Smooth muscle cell (in vitro differentiated cells): Measurements from ENCODE around the gene UGT1A1. TPM values are rescaled to one million over a fixed set of nuclear protein-coding genes. Genes with fewer than 3 reads are reported as not detected.

Source experiments
- DNase-seq: peaks from one replicate; lab custom pipeline; 2025; ENCODE audit not compliant: unreplicated experiment; lab: John Stamatoyannopoulos, UW
- H2AFZ ChIP-seq: fragments of 200-600 bp; sonication (generic); 2 replicates; pipeline ENCODE4 v1.6.0; 2016; ENCODE audit warnings: antibody characterized with exemption, low read depth, mild to moderate bottlenecking
- H3F3A ChIP-seq: fragments of 200-600 bp; sonication (generic); 2 replicates; pipeline ENCODE4 v1.6.0; 2017; ENCODE audit warnings: antibody characterized with exemption, low read depth
- H3K27ac ChIP-seq: fragments of 200-600 bp; sonication (generic); 2 replicates; pipeline ENCODE4 v1.5.1; 2016; ENCODE audit warnings: low read depth, mild to moderate bottlenecking
- H3K27me3 ChIP-seq: fragments of 200-600 bp; sonication (generic); 2 replicates; pipeline ENCODE4 v1.6.1; 2016; ENCODE audit warnings: low read depth, mild to moderate bottlenecking
- H3K36me3 ChIP-seq: fragments of 200-600 bp; sonication (generic); 2 replicates; pipeline ENCODE4 v1.5.1; 2016; ENCODE audit warnings: low read depth
- H3K4me1 ChIP-seq: fragments of 200-600 bp; sonication (generic); 2 replicates; pipeline ENCODE4 v1.5.1; 2016; ENCODE audit warnings: low read depth
- H3K4me2 ChIP-seq: fragments of 200-600 bp; sonication (generic); 2 replicates; pipeline ENCODE4 v1.6.0; 2016; ENCODE audit warnings: mild to moderate bottlenecking
- H3K4me3 ChIP-seq: fragments of 200-600 bp; sonication (generic); 2 replicates; pipeline ENCODE4 v1.5.1; 2016; ENCODE audit warnings: mild to moderate bottlenecking
- H3K79me2 ChIP-seq: fragments of 200-600 bp; sonication (generic); 2 replicates; pipeline ENCODE4 v1.6.0; 2016; ENCODE audit warnings: low read depth, mild to moderate bottlenecking
- H3K9ac ChIP-seq: fragments of 200-600 bp; sonication (generic); 2 replicates; pipeline ENCODE4 v1.6.0; 2016; ENCODE audit warnings: low read depth
- H3K9me3 ChIP-seq: fragments of 200-600 bp; sonication (generic); replicated peaks from 2 replicates; pipeline ENCODE4 v1.5.1; 2016; ENCODE audit warnings: low read depth
- H4K20me1 ChIP-seq: fragments of 200-600 bp; sonication (generic); 2 replicates; pipeline ENCODE4 v1.6.0; 2016; ENCODE audit warnings: low read depth
- WGBS: methylation state at CpG from one replicate; pipeline ENCODE4 v1.1.7; 2016; ENCODE audit warnings: low lambda C conversion rate; 5-methylcytosine and 5-hydroxymethylcytosine counted together
- polyA plus RNA-seq: library from polyadenylated mRNA; unstranded; fragments of >200 nt; fragmentation: Nextera tagmentation; extraction: Ambion mirVana; gene quantifications from 2 replicates; pipeline ENCODE4 v1.2.1, GENCODE V29; 2016
- total RNA-seq: library from RNA; depleted of rRNA; stranded (reverse); fragments of >200 nt; gene quantifications from 2 replicates; pipeline ENCODE4 v1.2.3, GENCODE V29; 2014
- TF ChIP-seq, protein P1 (sequence below): fragments of 200-600 bp; sonication (generic); IDR thresholded peaks from 2 replicates; pipeline ENCODE4 v1.5.1; 2017; ENCODE audit warnings: borderline replicate concordance, mild to moderate bottlenecking, antibody characterized with exemption; ENCODE audit not compliant: insufficient read depth, poor library complexity, severe bottlenecking

Gene UGT1A1
- total and polyA plus RNA-seq, 2 experiments from 2014 or later = not detected

- no peak overlapping the region for H3K9ac ChIP-seq
- H3K79me2 ChIP-seq = no peaks in the 10 kb centered on the region
- no peaks in the 10 kb centered on the region for H3F3A ChIP-seq
- no peak overlapping the region for H3K4me3 ChIP-seq
- no peak for DNase-seq
- H3K27ac ChIP-seq = no peak overlapping the region
- 85% methylated on average over 4 of the region's 4 CpGs for WGBS
- H3K27me3 ChIP-seq = no peaks in the 10 kb centered on the region
- no peaks in the 10 kb centered on the region for H4K20me1 ChIP-seq
- H2AFZ ChIP-seq = no peak overlapping the region
- no peaks in the 10 kb centered on the region for H3K4me1 ChIP-seq
- H3K36me3 ChIP-seq = no peaks in the 10 kb centered on the region
- no peaks in the 10 kb centered on the region for H3K9me3 ChIP-seq
- no peak overlapping the region for H3K4me2 ChIP-seq
- TF ChIP-seq, protein P1, sequence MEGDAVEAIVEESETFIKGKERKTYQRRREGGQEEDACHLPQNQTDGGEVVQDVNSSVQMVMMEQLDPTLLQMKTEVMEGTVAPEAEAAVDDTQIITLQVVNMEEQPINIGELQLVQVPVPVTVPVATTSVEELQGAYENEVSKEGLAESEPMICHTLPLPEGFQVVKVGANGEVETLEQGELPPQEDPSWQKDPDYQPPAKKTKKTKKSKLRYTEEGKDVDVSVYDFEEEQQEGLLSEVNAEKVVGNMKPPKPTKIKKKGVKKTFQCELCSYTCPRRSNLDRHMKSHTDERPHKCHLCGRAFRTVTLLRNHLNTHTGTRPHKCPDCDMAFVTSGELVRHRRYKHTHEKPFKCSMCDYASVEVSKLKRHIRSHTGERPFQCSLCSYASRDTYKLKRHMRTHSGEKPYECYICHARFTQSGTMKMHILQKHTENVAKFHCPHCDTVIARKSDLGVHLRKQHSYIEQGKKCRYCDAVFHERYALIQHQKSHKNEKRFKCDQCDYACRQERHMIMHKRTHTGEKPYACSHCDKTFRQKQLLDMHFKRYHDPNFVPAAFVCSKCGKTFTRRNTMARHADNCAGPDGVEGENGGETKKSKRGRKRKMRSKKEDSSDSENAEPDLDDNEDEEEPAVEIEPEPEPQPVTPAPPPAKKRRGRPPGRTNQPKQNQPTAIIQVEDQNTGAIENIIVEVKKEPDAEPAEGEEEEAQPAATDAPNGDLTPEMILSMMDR = no peak
These were observed 6.3 kb downstream of the UGT1A1 start for GRCh38 chr2:233766416-233766815.

DNA sequence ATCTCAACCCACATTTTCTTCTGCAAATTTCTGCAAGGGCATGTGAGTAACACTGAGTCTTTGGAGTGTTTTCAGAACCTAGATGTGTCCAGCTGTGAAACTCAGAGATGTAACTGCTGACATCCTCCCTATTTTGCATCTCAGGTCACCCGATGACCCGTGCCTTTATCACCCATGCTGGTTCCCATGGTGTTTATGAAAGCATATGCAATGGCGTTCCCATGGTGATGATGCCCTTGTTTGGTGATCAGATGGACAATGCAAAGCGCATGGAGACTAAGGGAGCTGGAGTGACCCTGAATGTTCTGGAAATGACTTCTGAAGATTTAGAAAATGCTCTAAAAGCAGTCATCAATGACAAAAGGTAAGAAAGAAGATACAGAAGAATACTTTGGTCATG lies 8.0 kb downstream of the UGT1A1 start:
- Histone ChIP-seq H3K4me3 (no peak overlapping the region), H2AFZ (no peak overlapping the region), H4K20me1 (no peaks in the 10 kb centered on the region), H3K27ac (no peak overlapping the region), H3K4me1 (no peaks in the 10 kb centered on the region), H3K9me3 (no peaks in the 10 kb centered on the region), H3F3A (no peaks in the 10 kb centered on the region), H3K36me3 (no peaks in the 10 kb centered on the region), H3K79me2 (no peaks in the 10 kb centered on the region), H3K4me2 (no peak overlapping the region), H3K9ac (no peak overlapping the region), H3K27me3 (no peaks in the 10 kb centered on the region)
- no peak for DNase-seq
- TF ChIP-seq, protein P1 = no peak
- 88% methylated on average over 4 of the region's 4 CpGs for WGBS

- H3K4me2 ChIP-seq = no peak overlapping the region
- WGBS = 93% methylated on average over 9 of the region's 9 CpGs
- no peak overlapping the region for H3K9ac ChIP-seq
- H4K20me1 ChIP-seq = no peaks in the 10 kb centered on the region
- no peak overlapping the region for H3K4me3 ChIP-seq
- H3K9me3 ChIP-seq = no peaks in the 10 kb centered on the region
- H3K27ac ChIP-seq = no peak overlapping the region
- H3K36me3 ChIP-seq = no peaks in the 10 kb centered on the region
- H3K4me1 ChIP-seq = no peaks in the 10 kb centered on the region
- H3K79me2 ChIP-seq = no peaks in the 10 kb centered on the region
- no peak for DNase-seq
- H3K27me3 ChIP-seq = no peaks in the 10 kb centered on the region
- TF ChIP-seq, protein P1 = no peak
- no peak overlapping the region for H2AFZ ChIP-seq
- no peaks in the 10 kb centered on the region for H3F3A ChIP-seq
These were observed 9.2 kb downstream of the UGT1A1 start for GRCh38 chr2:233769260-233769659.

DNA sequence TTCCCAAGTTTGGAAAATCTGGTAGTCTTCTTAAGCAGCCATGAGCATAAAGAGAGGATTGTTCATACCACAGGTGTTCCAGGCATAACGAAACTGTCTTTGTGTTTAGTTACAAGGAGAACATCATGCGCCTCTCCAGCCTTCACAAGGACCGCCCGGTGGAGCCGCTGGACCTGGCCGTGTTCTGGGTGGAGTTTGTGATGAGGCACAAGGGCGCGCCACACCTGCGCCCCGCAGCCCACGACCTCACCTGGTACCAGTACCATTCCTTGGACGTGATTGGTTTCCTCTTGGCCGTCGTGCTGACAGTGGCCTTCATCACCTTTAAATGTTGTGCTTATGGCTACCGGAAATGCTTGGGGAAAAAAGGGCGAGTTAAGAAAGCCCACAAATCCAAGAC lies 12.1 kb downstream of the UGT1A1 start:
- H3K4me1 ChIP-seq = no peaks in the 10 kb centered on the region
- no peak overlapping the region for H3K9ac ChIP-seq
- DNase-seq = no peak
- H3K79me2 ChIP-seq = no peaks in the 10 kb centered on the region
- H3K27me3 ChIP-seq = no peaks in the 10 kb centered on the region
- no peaks in the 10 kb centered on the region for H3F3A ChIP-seq
- no peak overlapping the region for H3K4me3 ChIP-seq
- H2AFZ ChIP-seq = no peak overlapping the region
- no peaks in the 10 kb centered on the region for H3K9me3 ChIP-seq
- 91% methylated on average over 16 of the region's 16 CpGs for WGBS
- H3K4me2 ChIP-seq = no peak overlapping the region
- no peak overlapping the region for H3K27ac ChIP-seq
- no peaks in the 10 kb centered on the region for H4K20me1 ChIP-seq
- H3K36me3 ChIP-seq = no peaks in the 10 kb centered on the region
- TF ChIP-seq, protein P1 = no peak
